WTC11 (cell line): ENCODE data around the gene FES. TPM values are rescaled to one million over a fixed set of nuclear protein-coding genes. Genes with fewer than 3 reads are reported as not detected.

Experiments used
- ATAC-seq: fragments of 200-7000 bp; cut with Tn5 transposase; 2 replicates; pipeline ENCODE4 v1.10.0; 2021; ENCODE audit warnings: mild to moderate bottlenecking, moderate library complexity
- CTCF ChIA-PET: fragments of 300-600 bp; sonication (Branson Sonifier 250); formaldehyde crosslinking; loops from one replicate; lab custom pipeline; 2021; ENCODE audit warnings: antibody characterized with exemption; lab: Charles Lee
- POLR2A ChIA-PET: fragments of 350-600 bp; sonication (Branson Sonifier 250); formaldehyde crosslinking; loops from one replicate; lab custom pipeline; 2021; ENCODE audit warnings: antibody characterized with exemption; lab: Charles Lee
- DNase-seq: peaks from one replicate; pipeline ENCODE4 v3.0.0; 2021; ENCODE audit warnings: low spot score
- H3K27ac Mint-ChIP-seq: 2 replicates; pipeline ENCODE4 v1.8.0; 2021; ENCODE audit warnings: mixed read lengths
- H3K27me3 Mint-ChIP-seq: 2 replicates; pipeline ENCODE4 v1.8.0; 2021; ENCODE audit warnings: low read depth, mild to moderate bottlenecking, moderate library complexity, mixed read lengths
- H3K36me3 Mint-ChIP-seq: 2 replicates; pipeline ENCODE4 v1.8.0; 2021; ENCODE audit warnings: mixed read lengths
- H3K4me1 Mint-ChIP-seq: 2 replicates; pipeline ENCODE4 v1.8.0; 2022; ENCODE audit warnings: mixed read lengths
- H3K4me3 Mint-ChIP-seq: 2 replicates; pipeline ENCODE4 v1.8.0; 2021; ENCODE audit warnings: mild to moderate bottlenecking, moderate library complexity, mixed read lengths
- H3K9me3 Mint-ChIP-seq: 2 replicates; pipeline ENCODE4 v1.8.0; 2021; ENCODE audit warnings: mixed read lengths
- AFF4 ChIP-seq: sonication (generic); formaldehyde crosslinking; IDR thresholded peaks from 2 replicates; pipeline ENCODE4 v1.8.1; 2023; ENCODE audit warnings: mild to moderate bottlenecking, missing genetic modification reagents, borderline replicate concordance
- E2F5 ChIP-seq: sonication (generic); formaldehyde crosslinking; IDR thresholded peaks from 2 replicates; pipeline ENCODE4 v1.8.1; 2022; ENCODE audit warnings: mild to moderate bottlenecking, moderate library complexity, missing genetic modification reagents
- ELF4 ChIP-seq: sonication (generic); formaldehyde crosslinking; IDR thresholded peaks from 2 replicates; pipeline ENCODE4 v1.8.1; 2022; ENCODE audit warnings: low read depth, mild to moderate bottlenecking, moderate library complexity, missing genetic modification reagents
- ETV6 ChIP-seq: sonication (generic); formaldehyde crosslinking; IDR thresholded peaks from 2 replicates; pipeline ENCODE4 v1.8.1; 2022; ENCODE audit warnings: mild to moderate bottlenecking, missing genetic modification reagents
- GABPB1 ChIP-seq: sonication (generic); formaldehyde crosslinking; IDR thresholded peaks from 2 replicates; pipeline ENCODE4 v1.8.1; 2023; ENCODE audit warnings: mild to moderate bottlenecking, missing genetic modification reagents
- GRHL2 ChIP-seq: fragments of 250-450 bp; sonication (Bioruptor Pico); IDR thresholded peaks from 2 replicates; pipeline ENCODE4 v1.8.0; 2022; ENCODE audit warnings: mild to moderate bottlenecking, moderate library complexity; ENCODE audit not compliant: insufficient replicate concordance, severe bottlenecking
- IRF1 ChIP-seq: sonication (generic); formaldehyde crosslinking; IDR thresholded peaks from 2 replicates; pipeline ENCODE4 v1.8.0; 2023; ENCODE audit warnings: missing genetic modification reagents
- JAZF1 ChIP-seq: fragments of 250-450 bp; sonication (Bioruptor Pico); IDR thresholded peaks from 2 replicates; pipeline ENCODE4 v1.9.0; 2021; ENCODE audit warnings: moderate library complexity, mild to moderate bottlenecking, inconsistent platforms
- JUN ChIP-seq: sonication (generic); formaldehyde crosslinking; IDR thresholded peaks from 2 replicates; pipeline ENCODE4 v1.8.0; 2023; ENCODE audit warnings: mild to moderate bottlenecking, missing genetic modification reagents
- MAX ChIP-seq: sonication (generic); formaldehyde crosslinking; IDR thresholded peaks from 2 replicates; pipeline ENCODE4 v1.8.0; 2022; ENCODE audit warnings: mild to moderate bottlenecking, missing genetic modification reagents
- MXD4 ChIP-seq: fragments of 250-450 bp; sonication (Bioruptor Pico); IDR thresholded peaks from 2 replicates; pipeline ENCODE4 v1.8.0; 2021; ENCODE audit warnings: mild to moderate bottlenecking, moderate library complexity, borderline replicate concordance
- NFATC4 ChIP-seq: fragments of 250-450 bp; sonication (Bioruptor Pico); IDR thresholded peaks from 2 replicates; pipeline ENCODE4 v1.9.0; 2021; ENCODE audit warnings: mild to moderate bottlenecking
- NR2C2 ChIP-seq: sonication (generic); formaldehyde crosslinking; IDR thresholded peaks from 2 replicates; pipeline ENCODE4 v1.8.0; 2022; ENCODE audit warnings: mild to moderate bottlenecking, missing genetic modification reagents
- OVOL2 ChIP-seq: fragments of 250-450 bp; sonication (Bioruptor Pico); IDR thresholded peaks from 2 replicates; pipeline ENCODE4 v1.9.0; 2021; ENCODE audit warnings: mild to moderate bottlenecking, borderline replicate concordance
- SMAD3 ChIP-seq: sonication (generic); formaldehyde crosslinking; IDR thresholded peaks from 2 replicates; pipeline ENCODE4 v1.8.0; 2022; ENCODE audit warnings: missing genetic modification reagents, mild to moderate bottlenecking, borderline replicate concordance
- SMAD4 ChIP-seq: sonication (generic); formaldehyde crosslinking; IDR thresholded peaks from 2 replicates; pipeline ENCODE4 v1.8.0; 2022; ENCODE audit warnings: mild to moderate bottlenecking, missing genetic modification reagents
- ZNF263 ChIP-seq: sonication (generic); formaldehyde crosslinking; IDR thresholded peaks from 2 replicates; pipeline ENCODE4 v1.8.1; 2022; ENCODE audit warnings: low read depth, mild to moderate bottlenecking, moderate library complexity, missing genetic modification reagents
- ZNF281 ChIP-seq: sonication (generic); formaldehyde crosslinking; IDR thresholded peaks from 2 replicates; pipeline ENCODE4 v1.8.0; 2023; ENCODE audit warnings: mild to moderate bottlenecking, missing genetic modification reagents
- ZNF396 ChIP-seq: fragments of 250-450 bp; sonication (Bioruptor Pico); IDR thresholded peaks from 2 replicates; pipeline ENCODE4 v1.8.0; 2021; ENCODE audit warnings: mild to moderate bottlenecking, moderate library complexity, borderline replicate concordance
- ZNF416 ChIP-seq: fragments of 250-450 bp; sonication (Bioruptor Pico); IDR thresholded peaks from 2 replicates; pipeline ENCODE4 v1.9.0; 2021; ENCODE audit warnings: mild to moderate bottlenecking, inconsistent platforms
- ZNF532 ChIP-seq: fragments of 250-450 bp; sonication (Bioruptor Pico); IDR thresholded peaks from 2 replicates; pipeline ENCODE4 v1.9.0; 2021; ENCODE audit warnings: mild to moderate bottlenecking, borderline replicate concordance
- total RNA-seq: library from RNA; stranded (reverse); gene quantifications from 3 replicates; pipeline ENCODE4 v1.2.3, GENCODE V29; 2021

Gene FES
- total RNA-seq, 1 experiment from 2014 or later = 10.0 TPM

- no peak for TF ChIP-seq ZNF532 (CRISPR knock-in tag)
- no peak for TF ChIP-seq E2F5 (CRISPR knock-in tag)
- no peak for TF ChIP-seq IRF1 (CRISPR knock-in tag)
- TF ChIP-seq MXD4 = no peak
These were observed 5.6 kb upstream of the FES start (continued) for GRCh38 chr15:90878660-90879059.

- CTCF ChIA-PET = no interaction called here
- POLR2A ChIA-PET = no interaction called here
- H3K36me3 Mint-ChIP-seq = peaks cover 32% of the 10 kb centered on the region; the same call in 1 of the 2 replicates
- TF ChIP-seq GRHL2 (CRISPR knock-in tag) (no peak), OVOL2 (CRISPR knock-in tag) (no peak), ZNF281 (no peak), JAZF1 (CRISPR knock-in tag) (no peak), GABPB1 (no peak), IRF1 (CRISPR knock-in tag) (no peak), ZNF416 (no peak), SMAD3 (CRISPR knock-in tag) (no peak), MAX (no peak), NR2C2 (CRISPR knock-in tag) (no peak), JUN (CRISPR knock-in tag) (no peak), ELF4 (CRISPR knock-in tag) (no peak), NFATC4 (CRISPR knock-in tag) (no peak), ZNF263 (no peak), ZNF396 (CRISPR knock-in tag) (no peak), SMAD4 (no peak), AFF4 (CRISPR knock-in tag) (no peak), ETV6 (CRISPR knock-in tag) (no peak)
These were observed 4.5 kb upstream of the FES start for GRCh38 chr15:90879730-90880366.

More at GRCh38 chr15:90879730-90880366, 4.5 kb upstream of the FES start:
- Mint-ChIP-seq H3K9me3 (no peaks in the 10 kb centered on the region), H3K4me3 (no peak overlapping the region), H3K4me1 (peaks cover 9% of the 10 kb centered on the region), H3K27ac (no peak overlapping the region), H3K27me3 (no peaks in the 10 kb centered on the region)
- DNase-seq (no peak), ATAC-seq (no peak)
